GM18517 (cell line): ENCODE measurements around the gene ZSCAN2.
"Not testable (repeated sequence)": the region's sequence is repeated elsewhere in the genome, so short reads cannot be mapped to it uniquely, and the experiment has no call there.

Experiments
- ATAC-seq: cut with Tn5 transposase; IDR thresholded peaks from one replicate; pipeline ENCODE4 v1.9.1; 2021; ENCODE audit warnings: mild to moderate bottlenecking, moderate library complexity; ENCODE audit not compliant: unreplicated experiment

Gene ZSCAN2

GRCh38 chr15:84600687-84601554 is at the start of gene ZSCAN2:
Gene ZSCAN2 (plus strand): TSS chr15:84601009. CDS start chr15:84603928, 2,919 bp downstream.
- ATAC-seq: peak; percentile 90

DNA sequence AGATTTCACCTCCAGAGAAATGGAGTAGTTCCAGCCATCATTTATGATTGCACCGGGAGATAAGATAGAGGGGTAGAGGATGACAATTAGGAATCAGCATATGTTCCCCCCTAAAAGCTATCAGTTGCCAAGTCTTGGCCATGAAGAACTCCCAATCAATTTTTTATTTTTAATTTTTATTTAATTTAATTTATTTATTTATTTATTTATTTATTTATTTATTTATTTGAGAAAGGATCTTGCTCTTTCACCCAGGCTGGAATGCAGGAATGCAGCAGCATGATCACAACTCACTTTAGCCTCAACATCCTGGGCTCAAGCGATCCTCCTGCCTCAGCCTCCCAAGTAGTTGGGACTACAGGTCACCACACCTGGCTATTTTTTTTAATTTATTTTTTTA is 49.2 kb upstream of the ZSCAN2 start:
- not testable (repeated sequence) for ATAC-seq

DNA sequence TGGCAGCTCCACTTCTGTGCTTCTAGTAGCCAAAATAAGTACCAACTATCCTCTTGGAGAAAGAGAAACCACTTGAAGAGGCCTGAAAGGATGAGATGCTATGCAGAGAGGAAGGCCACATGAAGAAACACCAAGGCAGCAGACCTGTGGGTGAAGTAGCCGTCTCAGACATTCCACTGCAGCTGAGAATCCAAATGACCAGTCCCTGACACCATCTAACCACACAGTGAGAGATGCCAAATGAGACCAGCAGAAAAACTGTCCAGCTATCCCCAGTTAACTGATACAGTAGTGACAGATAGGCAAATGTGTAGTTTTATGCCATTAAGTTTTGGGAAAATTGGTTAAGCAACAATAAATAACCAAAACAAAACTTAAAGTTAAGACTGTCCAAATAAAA is 47.9 kb upstream of the ZSCAN2 start:
- no peak for ATAC-seq

DNA sequence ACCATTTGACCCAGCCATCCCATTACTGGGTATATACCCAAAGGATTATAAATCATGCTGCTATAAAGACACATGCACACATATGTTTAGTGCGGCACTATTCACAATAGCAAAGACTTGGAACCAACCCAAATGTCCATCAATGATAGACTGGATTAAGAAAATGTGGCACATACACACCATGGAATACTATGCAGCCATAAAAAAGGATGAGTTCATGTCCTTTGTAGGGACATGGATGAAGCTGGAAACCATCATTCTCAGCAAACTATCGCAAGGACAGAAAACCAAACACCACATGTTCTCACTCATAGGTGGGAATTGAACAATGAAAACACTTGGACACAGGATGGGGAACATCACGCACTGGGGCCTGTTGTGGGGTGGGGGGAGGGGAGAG is 44.1 kb upstream of the ZSCAN2 start:
- ATAC-seq: not testable (repeated sequence)

GRCh38 chr15:84568021-84568420 is 32.8 kb upstream of the ZSCAN2 start:
- ATAC-seq: not testable (repeated sequence)

DNA sequence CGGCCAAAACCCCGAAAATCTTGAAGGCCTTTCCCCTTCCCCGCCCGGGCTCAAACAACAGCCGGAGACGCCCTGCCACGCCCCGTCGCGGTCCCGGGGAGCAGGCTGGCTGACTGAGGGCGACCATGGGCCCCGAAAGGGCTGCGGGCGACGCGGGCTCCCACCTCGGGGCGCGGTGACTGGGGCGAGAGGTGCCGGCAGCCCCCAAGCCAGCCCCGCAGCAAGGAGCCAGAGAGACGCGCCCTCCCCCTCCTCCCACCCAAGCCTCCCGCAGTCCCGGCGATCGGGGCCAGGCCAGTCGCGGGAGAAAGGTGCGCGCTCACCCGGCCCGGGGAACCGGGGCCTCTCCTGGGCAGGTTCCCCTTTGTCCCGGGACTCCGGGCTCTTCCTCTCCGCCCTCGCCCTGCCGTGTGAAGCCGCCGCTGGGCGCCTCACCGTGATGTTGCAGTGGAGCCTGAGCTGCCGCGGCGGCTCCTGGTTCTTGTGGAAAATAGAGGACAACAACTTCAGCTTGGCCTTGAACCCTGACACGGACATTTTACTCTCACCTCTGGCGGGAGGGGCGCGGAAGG is 30.6 kb upstream of the ZSCAN2 start:
- no peak for ATAC-seq

- no peak for ATAC-seq
Observed at GRCh38 chr15:84572231-84572630, 28.6 kb upstream of the ZSCAN2 start.

DNA sequence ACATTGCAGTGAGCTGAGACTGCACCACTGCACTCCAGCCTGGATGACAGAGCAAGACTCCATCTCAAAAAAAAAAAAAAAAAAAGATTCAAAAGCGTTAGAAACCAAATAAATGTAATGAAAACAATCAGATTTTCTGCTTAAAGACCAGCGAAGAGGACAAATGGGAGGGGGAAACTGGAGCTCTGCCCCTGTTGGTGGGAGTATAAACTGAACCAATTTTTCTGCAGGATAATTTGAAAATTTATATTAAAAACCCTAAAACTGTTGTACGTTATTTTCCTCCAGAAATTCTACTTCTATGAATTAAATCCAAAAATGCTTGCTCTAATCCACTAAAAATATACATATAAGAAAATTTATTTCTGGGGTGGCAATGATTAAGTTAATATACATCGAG is 25.3 kb upstream of the ZSCAN2 start:
- ATAC-seq: no peak

DNA sequence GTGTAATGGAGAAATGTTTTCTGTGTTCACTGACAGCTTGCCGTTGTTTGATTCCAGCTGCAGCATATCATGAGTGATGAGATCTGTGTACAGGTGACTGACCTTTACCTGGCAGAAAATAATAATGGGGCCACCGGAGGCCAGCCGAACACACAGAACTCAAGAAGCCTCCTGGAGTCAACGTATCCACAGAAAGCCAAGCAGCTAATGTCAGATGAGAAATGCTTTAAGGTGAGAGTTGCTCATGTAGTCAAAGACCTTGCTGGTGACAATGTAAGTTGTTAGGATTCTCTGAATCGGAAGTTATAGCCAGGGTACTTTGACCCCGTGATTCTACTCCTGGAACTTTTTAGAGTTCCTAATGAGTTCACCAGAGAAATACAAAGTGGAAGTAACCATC is 22.9 kb upstream of the ZSCAN2 start:
- ATAC-seq: not testable (repeated sequence)

DNA sequence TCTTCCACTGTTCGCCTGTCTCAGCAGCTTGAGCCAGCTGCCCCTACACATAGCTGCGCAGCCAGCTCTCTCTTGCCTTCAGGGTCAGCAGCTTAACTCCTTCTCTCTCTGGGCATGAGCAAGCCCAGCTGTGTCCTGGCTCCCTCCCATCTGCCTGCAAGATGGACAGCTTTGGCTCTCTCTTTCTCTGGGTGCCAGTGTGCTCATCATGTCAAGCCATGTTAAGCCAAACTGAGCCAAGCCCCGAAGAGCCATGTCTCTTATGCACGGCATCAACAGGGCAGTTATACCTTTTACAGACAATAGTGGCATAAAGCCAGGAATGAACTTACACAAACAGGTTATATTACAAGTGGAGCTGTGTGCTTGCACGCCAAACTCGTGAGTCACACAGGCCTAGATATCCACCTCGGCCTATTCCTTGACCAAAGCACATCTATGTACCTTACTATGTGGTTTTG is 21.5 kb upstream of the ZSCAN2 start:
- ATAC-seq: not testable (repeated sequence)

DNA sequence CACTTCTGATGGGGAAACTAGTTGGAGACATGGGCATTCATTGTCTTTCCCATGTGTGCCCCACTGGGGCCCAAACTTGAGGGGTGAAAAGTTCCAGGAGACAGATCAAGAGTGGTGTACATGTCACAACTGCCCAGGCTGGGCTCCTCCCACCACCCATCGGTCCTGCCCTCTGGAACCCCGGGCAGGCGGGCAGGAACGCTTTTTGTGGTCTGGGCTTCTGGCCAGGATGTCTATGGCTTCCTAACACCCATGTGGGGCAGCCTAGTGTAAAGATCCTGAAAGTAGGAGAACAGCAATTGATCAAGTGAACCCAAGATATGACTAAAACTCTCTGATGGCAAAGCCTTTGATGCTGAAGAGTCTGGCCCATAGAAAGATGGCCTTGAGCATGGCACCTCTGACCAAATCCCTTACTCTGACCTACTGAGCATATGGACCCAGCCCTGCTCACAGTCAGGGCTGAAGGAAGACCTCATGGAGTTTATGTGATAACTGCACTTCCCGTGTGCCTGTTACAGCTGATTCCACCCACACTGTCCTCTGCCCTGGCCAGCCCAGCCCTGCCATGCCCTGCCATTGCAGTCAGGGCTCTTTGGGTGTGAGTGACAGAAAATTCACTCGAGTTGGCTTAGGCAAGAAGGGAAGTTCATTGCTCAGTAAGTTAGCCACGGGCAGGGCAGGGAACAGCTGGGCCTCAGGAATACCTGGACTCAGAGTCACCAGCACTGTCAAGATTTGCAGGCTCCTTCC is 19.0 kb upstream of the ZSCAN2 start:
- ATAC-seq: not testable (repeated sequence)

DNA sequence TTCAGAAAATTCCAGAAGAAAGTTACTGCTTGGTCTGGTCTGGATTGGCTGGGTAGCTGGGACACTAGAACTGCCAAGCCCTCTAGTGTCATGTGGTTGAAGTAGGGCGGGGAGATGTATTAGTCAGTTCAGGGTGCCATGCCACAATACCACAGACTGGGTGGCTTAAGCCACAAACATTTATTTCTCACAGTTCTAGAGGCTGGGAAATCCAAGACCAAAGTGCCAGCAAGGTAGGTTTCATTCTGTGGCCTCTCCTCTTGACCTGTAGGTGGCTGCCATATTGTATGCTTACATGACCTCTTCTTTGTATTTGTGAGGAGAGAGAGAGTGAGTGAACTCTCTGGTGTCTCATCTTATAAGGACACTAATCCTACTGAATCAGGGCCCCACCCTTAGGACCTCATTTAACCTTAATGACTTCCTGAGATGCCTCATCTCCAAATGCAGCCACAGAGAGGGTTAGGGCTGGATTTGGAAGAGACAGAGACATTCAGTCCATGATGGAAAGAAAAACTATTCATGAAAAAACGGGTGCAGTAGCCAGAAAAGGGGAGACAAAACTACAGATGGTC is 18.1 kb upstream of the ZSCAN2 start:
- no peak for ATAC-seq

- ATAC-seq: not testable (repeated sequence)
Observed at GRCh38 chr15:84583921-84584320, 16.9 kb upstream of the ZSCAN2 start.

GRCh38 chr15:84586696-84587095 is 14.1 kb upstream of the ZSCAN2 start:
- ATAC-seq: no peak

- ATAC-seq: peak; percentile 84
Observed at GRCh38 chr15:84588053-84588874, 12.5 kb upstream of the ZSCAN2 start.

GRCh38 chr15:84590406-84590805 is 10.4 kb upstream of the ZSCAN2 start:
- ATAC-seq: no peak

DNA sequence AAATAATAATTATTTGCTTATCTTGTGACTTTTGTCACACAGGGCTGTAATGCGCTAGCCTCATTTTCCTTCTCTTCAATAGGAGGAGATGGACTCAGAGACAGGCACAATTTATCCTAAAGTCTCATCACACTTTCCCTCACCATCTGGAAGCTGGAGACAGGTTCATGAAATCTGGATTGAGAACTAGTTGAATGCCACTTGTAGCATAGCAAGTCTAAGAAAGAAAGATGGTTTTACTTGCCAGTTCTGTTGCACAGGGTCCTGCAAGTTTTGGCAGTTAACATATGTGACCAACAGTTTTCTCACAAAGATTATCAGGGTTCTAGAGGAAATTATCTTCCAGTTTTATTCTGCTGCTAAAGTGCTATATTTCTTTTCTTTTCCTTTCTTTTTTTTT is 9.0 kb upstream of the ZSCAN2 start:
- no peak for ATAC-seq

DNA sequence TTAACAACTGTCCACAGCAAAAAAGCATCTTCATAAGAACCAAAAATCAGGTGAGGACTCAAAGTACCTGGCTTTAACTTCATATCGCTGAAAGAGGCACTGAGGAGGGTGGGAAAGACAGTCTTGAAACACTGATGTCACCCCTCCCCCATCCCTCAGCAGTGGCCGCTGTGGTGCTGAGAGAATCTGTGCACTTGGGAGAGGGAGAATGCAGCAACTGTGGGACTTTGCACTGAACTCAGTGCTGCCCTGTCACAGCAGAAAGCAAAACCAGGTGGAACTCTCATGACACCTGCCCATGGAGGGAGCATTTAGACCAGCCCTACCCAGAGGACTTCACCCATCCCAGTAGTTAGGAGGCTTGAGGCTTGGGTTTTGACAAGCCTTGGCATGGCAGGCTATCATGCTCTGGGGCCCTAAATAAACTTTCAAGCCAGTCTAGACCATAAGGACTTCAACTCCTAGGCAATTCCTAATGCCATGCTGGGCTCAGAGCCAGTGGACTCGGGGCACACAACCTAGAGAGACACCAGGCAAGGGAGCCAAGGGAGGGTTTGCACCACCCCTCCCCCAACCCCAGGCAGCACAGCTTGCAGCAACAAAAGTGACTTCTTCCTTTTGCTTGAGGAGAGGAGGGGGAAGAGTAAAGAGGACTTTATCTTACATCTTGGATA is 6.1 kb upstream of the ZSCAN2 start:
- ATAC-seq: no peak

DNA sequence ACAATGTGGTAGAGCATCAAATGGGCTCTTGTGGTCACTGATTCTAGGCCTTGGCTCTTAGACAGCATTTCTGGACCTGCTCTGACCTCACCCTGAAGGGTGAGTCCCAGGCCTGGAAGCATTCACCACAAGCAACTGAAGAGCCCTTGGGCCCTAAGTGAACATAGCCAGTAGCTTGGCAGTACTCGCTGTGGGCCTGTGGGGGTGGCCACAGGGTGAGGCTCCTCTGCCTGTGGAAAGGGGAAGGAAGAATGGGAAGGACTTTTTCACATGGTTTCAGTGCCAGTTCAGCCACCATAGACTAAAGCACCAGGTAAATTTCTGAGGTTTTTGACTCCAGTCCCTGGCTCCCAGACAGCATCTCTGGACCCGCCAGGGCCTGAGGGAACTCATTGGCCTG is 5.1 kb upstream of the ZSCAN2 start:
- ATAC-seq: no peak

DNA sequence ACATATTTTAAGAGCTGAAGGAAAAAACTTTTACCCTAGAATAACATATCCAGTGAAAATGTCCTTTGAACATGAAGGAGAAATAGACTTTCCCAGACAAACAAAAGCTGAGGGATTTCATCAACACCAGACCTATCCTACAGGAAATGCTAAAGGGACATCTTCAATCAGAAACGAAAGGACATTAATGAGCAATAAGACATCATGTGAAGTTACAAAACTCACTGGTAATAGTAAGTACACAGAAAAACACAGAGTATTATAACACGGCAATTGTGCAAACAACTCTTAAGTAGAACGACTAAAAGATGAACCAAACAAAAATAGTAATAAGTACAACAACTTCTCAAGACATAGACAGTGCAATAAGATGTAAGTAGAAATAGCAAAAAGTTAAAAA is 3.5 kb upstream of the ZSCAN2 start:
- ATAC-seq: no peak
